Caco-2 (cell line): ENCODE data around the gene PPP1R7. TPM values are rescaled to one million over a fixed set of nuclear protein-coding genes. Genes with fewer than 3 reads are reported as not detected.

Experiments used
- BruUV-seq: library from RNA; stranded (reverse); fragments of 400-500 nt; replicated peaks from 2 replicates; lab custom pipeline; 2021; lab: Mats Ljungman, UMichigan
- CTCF ChIA-PET: fragments of 300-600 bp; sonication (Branson Sonifier 250); formaldehyde crosslinking; loops from one replicate; lab custom pipeline; 2022; ENCODE audit warnings: antibody characterized with exemption; lab: Charles Lee
- POLR2A ChIA-PET: fragments of 300-600 bp; sonication (Branson Sonifier 250); formaldehyde crosslinking; loops from one replicate; lab custom pipeline; 2022; ENCODE audit warnings: antibody characterized with exemption; lab: Charles Lee
- DNase-seq, 2 experiments: peaks; one replicate each; pipeline versions ENCODE4 v3.0.0 to v3.0.0-alpha.2; 2020 to 2022
- H3K27me3 ChIP-seq: replicated peaks from 2 replicates; pipeline ENCODE4 v1.6.0; 2011; ENCODE audit warnings: low read length; ENCODE audit not compliant: control insufficient read depth, insufficient read depth
- H3K36me3 ChIP-seq: 2 replicates; pipeline ENCODE4 v1.5.1; 2011; ENCODE audit warnings: low read length; ENCODE audit not compliant: control insufficient read depth, insufficient read depth
- H3K4me1 ChIP-seq: fragments of 250-450 bp; sonication (Bioruptor Pico); 2 replicates; pipeline ENCODE4 v1.5.1; 2020; ENCODE audit warnings: mild to moderate bottlenecking
- H3K4me3 ChIP-seq: 2 replicates; pipeline ENCODE4 v1.5.1; 2011; ENCODE audit warnings: low read depth, mild to moderate bottlenecking, control low read depth, low read length
- H3K9me3 ChIP-seq: fragments of 250-450 bp; sonication (Bioruptor Pico); 2 replicates; pipeline ENCODE4 v1.5.1; 2020; ENCODE audit warnings: mild to moderate bottlenecking, moderate library complexity
- H3K27ac Mint-ChIP-seq: one replicate; pipeline ENCODE4 v1.8.0; 2022; ENCODE audit warnings: mixed read lengths; ENCODE audit not compliant: unreplicated experiment
- H3K27me3 Mint-ChIP-seq: one replicate; pipeline ENCODE4 v1.8.0; 2022; ENCODE audit warnings: mixed read lengths; ENCODE audit not compliant: insufficient read depth, unreplicated experiment
- H3K36me3 Mint-ChIP-seq: one replicate; pipeline ENCODE4 v1.8.0; 2022; ENCODE audit warnings: mild to moderate bottlenecking, mixed read lengths; ENCODE audit not compliant: insufficient read depth, unreplicated experiment
- H3K4me1 Mint-ChIP-seq: one replicate; pipeline ENCODE4 v1.8.0; 2022; ENCODE audit warnings: low read depth, mixed read lengths; ENCODE audit not compliant: unreplicated experiment
- H3K4me3 Mint-ChIP-seq: one replicate; pipeline ENCODE4 v1.8.0; 2022; ENCODE audit warnings: mild to moderate bottlenecking, moderate library complexity, mixed read lengths; ENCODE audit not compliant: unreplicated experiment
- H3K9me3 Mint-ChIP-seq: one replicate; pipeline ENCODE4 v1.8.0; 2022; ENCODE audit warnings: mixed read lengths; ENCODE audit not compliant: unreplicated experiment
- CTCF ChIP-seq, 2 experiments: fragments of 200-600 bp in 1 of 2; IDR thresholded peaks; 1 replicate in 1 of 2; 2 replicates in 1 of 2; pipeline versions ENCODE4 v1.5.1 to v1.8.0; 2011 to 2022; ENCODE audit warnings: antibody characterized with exemption in 1 of 2, control low read depth in 1 of 2, inconsistent platforms in 1 of 2, low read depth in 1 of 2, low read length in 1 of 2, mild to moderate bottlenecking in 1 of 2, moderate library complexity in 1 of 2; ENCODE audit not compliant: insufficient read depth in 1 of 2, severe bottlenecking in 1 of 2, unreplicated experiment in 1 of 2
- intact Hi-C: fragments of 100-400 bp; cut with micrococcal nuclease; formaldehyde crosslinking; loops from one replicate; pipeline ENCODE4 v1.10.0; 2022; ENCODE audit not compliant: unreplicated experiment
- total RNA-seq: library from RNA; stranded (reverse); gene quantifications from 2 replicates; pipeline ENCODE4 v1.2.3, GENCODE V29; 2022

PPP1R7 gene
- total RNA-seq, 1 experiment from 2014 or later = 32.5 TPM

- H3K36me3 Mint-ChIP-seq = no peaks in the 10 kb centered on the region
- Histone ChIP-seq H3K4me1 (no peaks in the 10 kb centered on the region), H3K27me3 (no peaks in the 10 kb centered on the region), H3K4me3 (no peak overlapping the region), H3K36me3 (no peaks in the 10 kb centered on the region), H3K9me3 (no peaks in the 10 kb centered on the region)
- peak in 1 of 2 experiments; percentile 46 for DNase-seq
- H3K27ac Mint-ChIP-seq = no peak overlapping the region
- no TSS peak for BruUV-seq
- H3K4me3 Mint-ChIP-seq = no peak overlapping the region
- CTCF ChIA-PET = no interaction called here
- intact Hi-C loops = loop anchor here (2.0 kb wide), 1 partner anchor 132 kb away; no protein-coding TSS in a partner anchor
- TF ChIP-seq CTCF (IDR thresholded peaks at IDR 0.05; ENCODE audit: insufficient read depth in 1 of 2, low read depth in 1 of 2, low read length in 1 of 2, severe bottlenecking in 1 of 2, unreplicated experiment in 1 of 2) = peak in 1 of 2 experiments; percentile 38
- no peaks in the 10 kb centered on the region for H3K4me1 Mint-ChIP-seq
- H3K27me3 Mint-ChIP-seq = no peaks in the 10 kb centered on the region
- POLR2A ChIA-PET = no interaction called here
- no peaks in the 10 kb centered on the region for H3K9me3 Mint-ChIP-seq
Observed at GRCh38 chr2:241211276-241211675, 61.0 kb downstream of the PPP1R7 start.

- DNase-seq = no peak
- H3K4me3 Mint-ChIP-seq = no peak overlapping the region
- Histone ChIP-seq H3K4me1 (no peaks in the 10 kb centered on the region), H3K27me3 (no peaks in the 10 kb centered on the region), H3K36me3 (no peaks in the 10 kb centered on the region), H3K9me3 (no peaks in the 10 kb centered on the region), H3K4me3 (no peak overlapping the region)
- H3K36me3 Mint-ChIP-seq = no peaks in the 10 kb centered on the region
- H3K27ac Mint-ChIP-seq = no peak overlapping the region
- CTCF ChIA-PET = no interaction called here
- POLR2A ChIA-PET = no interaction called here
- intact Hi-C loops = no loop called here
- H3K4me1 Mint-ChIP-seq = no peaks in the 10 kb centered on the region
- H3K9me3 Mint-ChIP-seq = no peaks in the 10 kb centered on the region
- BruUV-seq = no TSS peak
- no peak for TF ChIP-seq CTCF (IDR thresholded peaks at IDR 0.05; ENCODE audit: insufficient read depth in 1 of 2, low read depth in 1 of 2, low read length in 1 of 2, severe bottlenecking in 1 of 2, unreplicated experiment in 1 of 2)
- H3K27me3 Mint-ChIP-seq = no peaks in the 10 kb centered on the region
Observed at GRCh38 chr2:241213041-241213440, 62.8 kb downstream of the PPP1R7 start.

GRCh38 chr2:241213567-241213966 lies 63.3 kb downstream of the PPP1R7 start:
- Histone ChIP-seq H3K27me3 (no peaks in the 10 kb centered on the region), H3K36me3 (no peaks in the 10 kb centered on the region), H3K4me3 (no peak overlapping the region), H3K4me1 (no peaks in the 10 kb centered on the region), H3K9me3 (no peaks in the 10 kb centered on the region)
- no peak for TF ChIP-seq CTCF (IDR thresholded peaks at IDR 0.05; ENCODE audit: insufficient read depth in 1 of 2, low read depth in 1 of 2, low read length in 1 of 2, severe bottlenecking in 1 of 2, unreplicated experiment in 1 of 2)
- H3K36me3 Mint-ChIP-seq = no peaks in the 10 kb centered on the region
- no peaks in the 10 kb centered on the region for H3K9me3 Mint-ChIP-seq
- no peak overlapping the region for H3K4me3 Mint-ChIP-seq
- H3K4me1 Mint-ChIP-seq = no peaks in the 10 kb centered on the region
- BruUV-seq = no TSS peak
- intact Hi-C loops = no loop called here
- H3K27me3 Mint-ChIP-seq = no peaks in the 10 kb centered on the region
- no peak for DNase-seq
- POLR2A ChIA-PET = no interaction called here
- CTCF ChIA-PET = no interaction called here
- H3K27ac Mint-ChIP-seq = no peak overlapping the region
